Stimulated activated naive CD8-positive, alpha-beta T cell treated with anti-CD3 and anti-CD28 coated beads, Interleukin-15, amount 100 ng/mL, for 72 hours (primary cell): ENCODE results near the gene JUNB.

Source experiments
- ATAC-seq: fragments of 150-1000 bp; cut with Tn5 transposase; 2 replicates; pipeline ENCODE4 v1.10.0; 2021; ENCODE audit warnings: mild to moderate bottlenecking, moderate library complexity
- DNase-seq, 2 donors: peaks; one replicate each; pipeline ENCODE4 v3.0.0; 2021 to 2022
- H3K27ac Mint-ChIP-seq, 2 donors: one replicate each; pipeline ENCODE4 v1.8.0; 2022; ENCODE audit warnings: mild to moderate bottlenecking in 2 of 2, mixed read lengths in 2 of 2, moderate library complexity in 2 of 2
- H3K27me3 Mint-ChIP-seq: one replicate; pipeline ENCODE4 v1.8.0; 2022; ENCODE audit warnings: mixed read lengths
- H3K4me1 Mint-ChIP-seq: one replicate; pipeline ENCODE4 v1.8.0; 2022; ENCODE audit warnings: mild to moderate bottlenecking, mixed read lengths
- H3K4me3 Mint-ChIP-seq, 2 donors: one replicate each; pipeline ENCODE4 v1.8.0; 2022; ENCODE audit warnings: mild to moderate bottlenecking in 2 of 2, mixed read lengths in 2 of 2, moderate library complexity in 1 of 2
- H3K9me3 Mint-ChIP-seq, 2 donors: one replicate each; pipeline ENCODE4 v1.8.0; 2022; ENCODE audit warnings: mixed read lengths in 2 of 2

The JUNB gene

GRCh38 chr19:12783291-12783848 is 7.9 kb upstream of the JUNB start:
- DNase-seq (peak; percentile 84 to 94), ATAC-seq (peak; percentile 54)
- Mint-ChIP-seq H3K27ac (peak overlapping the region; percentile 89 to 94), H3K4me1 (peaks cover 34% of the 10 kb centered on the region), H3K9me3 (no peaks in the 10 kb centered on the region), H3K4me3 (no peak overlapping the region), H3K27me3 (no peaks in the 10 kb centered on the region)

- no peaks in the 10 kb centered on the region for H3K9me3 Mint-ChIP-seq
- no peaks in the 10 kb centered on the region for H3K27me3 Mint-ChIP-seq
- peak in 1 of 2 donors; percentile 50 for DNase-seq
- H3K4me1 Mint-ChIP-seq, result peaks cover 34% of the 10 kb centered on the region
- peak; percentile 4 for ATAC-seq
- peak overlapping the region; percentile 89 to 94 for H3K27ac Mint-ChIP-seq
- no peak overlapping the region for H3K4me3 Mint-ChIP-seq
Measured at GRCh38 chr19:12783849-12784393, 7.4 kb upstream of the JUNB start.

- no peak for ATAC-seq
- Mint-ChIP-seq H3K27ac (no peak overlapping the region), H3K4me1 (peaks cover 33% of the 10 kb centered on the region), H3K4me3 (no peak overlapping the region), H3K9me3 (no peaks in the 10 kb centered on the region), H3K27me3 (no peaks in the 10 kb centered on the region)
- DNase-seq, result peak in 1 of 2 donors; percentile 36
Measured at GRCh38 chr19:12784394-12784870, 6.9 kb upstream of the JUNB start.

GRCh38 chr19:12784871-12785430 is 6.3 kb upstream of the JUNB start:
- ATAC-seq (peak; percentile 1), DNase-seq (peak in 1 of 2 donors; percentile 60)
- no peak overlapping the region for H3K27ac Mint-ChIP-seq
- no peaks in the 10 kb centered on the region for H3K27me3 Mint-ChIP-seq
- peaks cover 28% of the 10 kb centered on the region for H3K4me1 Mint-ChIP-seq
- H3K4me3 Mint-ChIP-seq, result no peak overlapping the region
- H3K9me3 Mint-ChIP-seq, result no peaks in the 10 kb centered on the region

GRCh38 chr19:12785431-12786031 is 5.8 kb upstream of the JUNB start:
- DNase-seq, result no peak
- ATAC-seq, result no peak
- no peaks in the 10 kb centered on the region for H3K27me3 Mint-ChIP-seq
- H3K9me3 Mint-ChIP-seq, result no peaks in the 10 kb centered on the region
- H3K27ac Mint-ChIP-seq, result no peak overlapping the region
- H3K4me3 Mint-ChIP-seq, result no peak overlapping the region
- peaks cover 25% of the 10 kb centered on the region for H3K4me1 Mint-ChIP-seq

GRCh38 chr19:12786141-12786870 is 5.0 kb upstream of the JUNB start:
- peak in 1 of 2 donors; percentile 25 for DNase-seq
- Mint-ChIP-seq H3K4me3 (peak overlapping the region in 1 of 2 donors; percentile 52), H3K4me1 (peaks cover 24% of the 10 kb centered on the region), H3K27me3 (no peaks in the 10 kb centered on the region), H3K27ac (peak overlapping the region; percentile 7 to 86), H3K9me3 (no peaks in the 10 kb centered on the region)
- ATAC-seq, result no peak

- Mint-ChIP-seq H3K27me3 (no peaks in the 10 kb centered on the region), H3K4me3 (peak overlapping the region in 1 of 2 donors; percentile 52), H3K9me3 (no peaks in the 10 kb centered on the region), H3K4me1 (peaks cover 18% of the 10 kb centered on the region), H3K27ac (peak overlapping the region in 1 of 2 donors; percentile 7)
- ATAC-seq (no peak), DNase-seq (no peak)
Measured at GRCh38 chr19:12786952-12787351, 4.3 kb upstream of the JUNB start.

GRCh38 chr19:12787458-12787857 is 3.8 kb upstream of the JUNB start:
- H3K4me3 Mint-ChIP-seq, result no peak overlapping the region

GRCh38 chr19:12788042-12788681 is 3.1 kb upstream of the JUNB start:
- peak overlapping the region; percentile 95 to 97 for H3K4me3 Mint-ChIP-seq
- H3K9me3 Mint-ChIP-seq, result no peaks in the 10 kb centered on the region
- peak overlapping the region in 1 of 2 donors; percentile 91 for H3K27ac Mint-ChIP-seq
- H3K27me3 Mint-ChIP-seq, result no peaks in the 10 kb centered on the region
- DNase-seq, result no peak
- peaks cover 13% of the 10 kb centered on the region for H3K4me1 Mint-ChIP-seq
- no peak for ATAC-seq

More at GRCh38 chr19:12787458-12787857, 3.8 kb upstream of the JUNB start:
- no peaks in the 10 kb centered on the region for H3K9me3 Mint-ChIP-seq
- ATAC-seq (no peak), DNase-seq (no peak)
- no peak overlapping the region for H3K27ac Mint-ChIP-seq
- peaks cover 13% of the 10 kb centered on the region for H3K4me1 Mint-ChIP-seq
- H3K27me3 Mint-ChIP-seq, result no peaks in the 10 kb centered on the region

- peak; percentile 37 to 72 for DNase-seq
- H3K4me1 Mint-ChIP-seq, result peaks cover 13% of the 10 kb centered on the region
- ATAC-seq, result no peak
- peak overlapping the region; percentile 95 to 97 for H3K4me3 Mint-ChIP-seq
- H3K27ac Mint-ChIP-seq, result peak overlapping the region; percentile 91 to 97
- no peaks in the 10 kb centered on the region for H3K9me3 Mint-ChIP-seq
- H3K27me3 Mint-ChIP-seq, result no peaks in the 10 kb centered on the region
Measured at GRCh38 chr19:12788682-12789097, 2.6 kb upstream of the JUNB start.

GRCh38 chr19:12789098-12789903 is 2.0 kb upstream of the JUNB start:
- Mint-ChIP-seq H3K27me3 (no peaks in the 10 kb centered on the region), H3K9me3 (no peaks in the 10 kb centered on the region), H3K4me3 (peak overlapping the region; percentile 95 to 97), H3K4me1 (peaks cover 18% of the 10 kb centered on the region), H3K27ac (peak overlapping the region; percentile 91 to 97)
- ATAC-seq, result no peak
- no peak for DNase-seq

- Mint-ChIP-seq H3K27me3 (no peaks in the 10 kb centered on the region), H3K27ac (peak overlapping the region; percentile 89 to 100), H3K4me1 (peaks cover 26% of the 10 kb centered on the region), H3K4me3 (peak overlapping the region; percentile 90 to 91), H3K9me3 (no peaks in the 10 kb centered on the region)
- DNase-seq (peak; percentile 100), ATAC-seq (peak; percentile 64)
Measured at GRCh38 chr19:12789904-12790619, 1.2 kb upstream of the JUNB start.

GRCh38 chr19:12790628-12791344 is 500 bp upstream of the JUNB start:
- Mint-ChIP-seq H3K27me3 (no peaks in the 10 kb centered on the region), H3K4me3 (peak overlapping the region; percentile 90 to 91), H3K27ac (peak overlapping the region; percentile 89 to 100), H3K9me3 (no peaks in the 10 kb centered on the region), H3K4me1 (peaks cover 33% of the 10 kb centered on the region)
- DNase-seq, result no peak
- no peak for ATAC-seq
